Measurements from ENCODE around the gene RNF126.

Gene RNF126

DNA sequence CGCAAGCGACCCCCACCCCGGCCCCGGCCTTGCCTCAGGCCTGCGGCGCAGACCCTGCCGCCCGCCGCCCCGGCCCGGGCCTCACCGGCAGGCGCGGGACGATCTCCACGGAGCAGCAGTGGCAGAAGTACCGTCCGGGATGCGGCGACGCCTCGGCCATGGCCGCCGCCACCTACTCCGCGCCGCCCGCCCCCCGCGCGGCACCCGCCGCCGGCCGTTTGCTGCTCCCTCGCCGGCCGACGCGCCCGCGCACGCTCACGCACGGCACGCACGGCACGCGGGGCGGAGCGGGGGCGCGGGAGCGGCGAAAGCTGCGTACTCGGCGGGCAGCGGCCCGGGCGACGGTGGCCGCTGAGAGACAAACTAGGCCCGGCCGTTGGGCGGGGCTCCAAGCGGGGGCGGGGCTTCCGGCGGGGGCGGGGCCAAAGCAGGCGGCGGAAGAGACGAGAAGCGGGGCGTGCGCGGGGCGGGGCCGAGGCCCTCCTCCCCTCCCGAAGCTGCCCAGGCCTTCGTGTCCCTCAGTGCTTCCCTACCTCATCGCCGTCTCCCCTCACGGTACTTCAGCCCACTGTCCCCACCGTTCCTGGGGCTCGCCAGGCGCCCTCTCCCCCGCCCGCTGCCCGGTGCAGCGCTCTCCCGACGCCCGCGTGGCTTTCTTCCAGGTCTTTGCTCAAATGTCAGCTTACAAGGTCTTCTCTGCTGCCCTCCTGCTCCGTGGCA lies at the start of gene RNF126:
RNF126 (minus strand) TSS at position 253 of the 720 bp plus-strand sequence; CDS start at position 160, 93 bp downstream.
- TF ChIP-seq, protein P1, sequence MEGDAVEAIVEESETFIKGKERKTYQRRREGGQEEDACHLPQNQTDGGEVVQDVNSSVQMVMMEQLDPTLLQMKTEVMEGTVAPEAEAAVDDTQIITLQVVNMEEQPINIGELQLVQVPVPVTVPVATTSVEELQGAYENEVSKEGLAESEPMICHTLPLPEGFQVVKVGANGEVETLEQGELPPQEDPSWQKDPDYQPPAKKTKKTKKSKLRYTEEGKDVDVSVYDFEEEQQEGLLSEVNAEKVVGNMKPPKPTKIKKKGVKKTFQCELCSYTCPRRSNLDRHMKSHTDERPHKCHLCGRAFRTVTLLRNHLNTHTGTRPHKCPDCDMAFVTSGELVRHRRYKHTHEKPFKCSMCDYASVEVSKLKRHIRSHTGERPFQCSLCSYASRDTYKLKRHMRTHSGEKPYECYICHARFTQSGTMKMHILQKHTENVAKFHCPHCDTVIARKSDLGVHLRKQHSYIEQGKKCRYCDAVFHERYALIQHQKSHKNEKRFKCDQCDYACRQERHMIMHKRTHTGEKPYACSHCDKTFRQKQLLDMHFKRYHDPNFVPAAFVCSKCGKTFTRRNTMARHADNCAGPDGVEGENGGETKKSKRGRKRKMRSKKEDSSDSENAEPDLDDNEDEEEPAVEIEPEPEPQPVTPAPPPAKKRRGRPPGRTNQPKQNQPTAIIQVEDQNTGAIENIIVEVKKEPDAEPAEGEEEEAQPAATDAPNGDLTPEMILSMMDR (IDR thresholded peaks at IDR 0.05; ENCODE audit: extremely low read depth, missing control alignments): no peak
- peak; percentile 99 for DNase-seq (ENCODE audit: low spot score)

DNA sequence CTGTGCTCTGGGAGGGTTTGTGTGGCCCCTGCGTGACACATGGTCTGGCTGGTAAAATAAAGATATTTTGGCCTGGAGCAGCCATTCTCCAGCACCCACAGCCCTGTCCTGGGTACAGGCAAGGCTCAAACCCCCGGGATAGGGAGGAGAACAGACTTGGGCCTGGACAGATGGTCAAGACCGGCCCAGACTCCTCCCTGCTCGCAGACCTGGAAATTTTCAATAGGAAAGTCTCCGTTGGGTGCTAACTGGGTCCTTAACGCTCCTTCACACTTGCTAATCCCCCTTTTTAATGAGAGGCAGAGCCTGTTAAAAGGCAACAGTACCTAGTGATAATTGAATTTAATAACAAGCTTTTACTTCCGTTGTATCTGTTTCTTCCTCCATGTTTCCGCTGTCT lies 48.2 kb upstream of the RNF126 start:
- no peak for DNase-seq (ENCODE audit: low spot score)
- TF ChIP-seq, protein P1 (IDR thresholded peaks at IDR 0.05; ENCODE audit: extremely low read depth, missing control alignments): no peak

DNA sequence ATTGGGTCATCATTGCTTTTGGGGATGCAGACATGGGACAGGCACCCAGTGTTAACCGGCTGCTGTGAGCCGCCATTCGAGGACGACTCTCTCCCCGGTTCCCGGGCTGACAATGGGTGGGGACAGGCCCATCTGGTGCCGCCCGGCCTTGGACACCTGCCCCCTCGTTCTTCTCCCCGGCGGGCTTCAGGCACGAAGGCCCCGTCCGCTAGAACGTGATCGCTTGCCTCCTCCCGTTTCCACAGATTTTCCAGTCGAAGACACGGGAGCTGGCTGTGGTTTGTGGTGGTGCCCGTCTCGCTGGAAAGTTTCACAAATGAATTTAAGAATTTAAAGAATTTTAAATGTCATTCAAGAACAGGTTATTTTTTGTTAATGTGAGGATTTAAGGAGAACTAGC lies 47.8 kb upstream of the RNF126 start:
- no peak for DNase-seq (ENCODE audit: low spot score)
- TF ChIP-seq, protein P1 (IDR thresholded peaks at IDR 0.05; ENCODE audit: extremely low read depth, missing control alignments): no peak

DNA sequence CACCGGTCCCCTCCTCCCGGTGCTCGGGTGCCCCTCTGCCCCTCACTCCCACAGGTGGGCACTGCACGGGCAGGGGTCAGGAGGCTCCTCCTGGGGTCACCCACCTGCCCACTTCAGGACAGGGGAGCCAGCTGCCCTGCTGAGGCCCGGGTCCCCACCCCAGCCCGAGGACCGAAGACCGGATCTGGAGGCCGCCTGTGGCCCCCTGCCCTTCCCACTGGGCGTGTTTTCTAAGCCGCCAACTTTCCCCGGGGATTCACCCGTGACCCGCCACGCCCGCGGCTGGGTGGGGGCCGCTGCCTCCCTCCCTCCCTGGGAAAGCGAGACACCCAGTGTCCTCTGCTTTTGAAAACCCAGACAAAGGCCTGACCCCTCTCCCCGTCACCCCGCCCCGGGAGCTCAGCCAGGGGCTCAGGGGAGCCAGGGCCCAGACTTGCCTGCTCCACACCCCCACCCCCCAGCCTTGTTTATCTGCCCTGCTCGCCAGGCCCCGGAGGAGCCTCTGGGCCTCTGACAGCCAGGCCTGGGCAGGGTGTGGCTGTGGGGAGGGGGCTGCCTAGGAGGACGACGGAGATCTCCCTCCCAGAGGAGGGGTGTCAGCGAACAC lies 47.1 kb upstream of the RNF126 start:
- no peak for DNase-seq (ENCODE audit: low spot score)
- TF ChIP-seq, protein P1 (IDR thresholded peaks at IDR 0.05; ENCODE audit: extremely low read depth, missing control alignments): no peak

DNA sequence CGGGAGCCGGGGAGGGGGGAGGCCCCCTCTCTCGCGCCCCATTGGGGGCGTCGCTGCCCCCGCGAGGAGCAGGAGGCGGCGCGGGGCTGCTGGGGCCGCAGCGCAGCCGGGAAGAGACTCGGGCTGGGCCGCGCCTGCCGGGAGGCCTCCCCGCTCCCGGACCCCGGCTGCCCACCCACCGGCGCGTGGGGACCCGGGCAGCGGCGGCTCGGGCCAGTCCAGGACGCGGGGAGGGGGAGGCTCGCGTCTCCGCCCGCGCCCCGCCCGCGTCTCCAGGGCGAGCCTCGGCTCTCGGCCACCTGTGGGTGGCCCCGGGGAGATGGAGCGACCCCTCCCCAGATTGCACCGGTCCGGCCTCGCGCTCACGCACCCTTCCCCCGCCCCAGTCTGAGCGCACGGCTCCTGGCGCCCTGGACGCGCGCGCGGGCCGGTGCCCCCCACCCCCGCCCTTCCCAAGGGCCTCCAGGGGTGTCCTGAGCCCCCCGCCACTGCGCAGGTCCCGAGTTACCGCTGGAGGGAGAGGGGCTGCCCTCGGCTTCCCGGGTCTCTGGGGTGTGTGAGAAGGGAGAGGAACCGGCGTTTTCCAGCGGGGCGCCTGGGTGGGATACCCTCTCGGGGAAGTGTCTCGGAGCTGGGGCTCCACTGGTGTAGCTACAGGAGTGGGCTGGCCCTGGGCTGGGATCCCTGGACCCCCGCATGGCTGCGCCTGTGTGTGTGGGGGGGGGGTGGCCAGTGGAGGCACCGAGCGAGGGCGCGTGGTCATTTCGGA lies 46.4 kb upstream of the RNF126 start:
- DNase-seq (ENCODE audit: low spot score): no peak
- TF ChIP-seq, protein P1 (IDR thresholded peaks at IDR 0.05; ENCODE audit: extremely low read depth, missing control alignments): no peak

DNA sequence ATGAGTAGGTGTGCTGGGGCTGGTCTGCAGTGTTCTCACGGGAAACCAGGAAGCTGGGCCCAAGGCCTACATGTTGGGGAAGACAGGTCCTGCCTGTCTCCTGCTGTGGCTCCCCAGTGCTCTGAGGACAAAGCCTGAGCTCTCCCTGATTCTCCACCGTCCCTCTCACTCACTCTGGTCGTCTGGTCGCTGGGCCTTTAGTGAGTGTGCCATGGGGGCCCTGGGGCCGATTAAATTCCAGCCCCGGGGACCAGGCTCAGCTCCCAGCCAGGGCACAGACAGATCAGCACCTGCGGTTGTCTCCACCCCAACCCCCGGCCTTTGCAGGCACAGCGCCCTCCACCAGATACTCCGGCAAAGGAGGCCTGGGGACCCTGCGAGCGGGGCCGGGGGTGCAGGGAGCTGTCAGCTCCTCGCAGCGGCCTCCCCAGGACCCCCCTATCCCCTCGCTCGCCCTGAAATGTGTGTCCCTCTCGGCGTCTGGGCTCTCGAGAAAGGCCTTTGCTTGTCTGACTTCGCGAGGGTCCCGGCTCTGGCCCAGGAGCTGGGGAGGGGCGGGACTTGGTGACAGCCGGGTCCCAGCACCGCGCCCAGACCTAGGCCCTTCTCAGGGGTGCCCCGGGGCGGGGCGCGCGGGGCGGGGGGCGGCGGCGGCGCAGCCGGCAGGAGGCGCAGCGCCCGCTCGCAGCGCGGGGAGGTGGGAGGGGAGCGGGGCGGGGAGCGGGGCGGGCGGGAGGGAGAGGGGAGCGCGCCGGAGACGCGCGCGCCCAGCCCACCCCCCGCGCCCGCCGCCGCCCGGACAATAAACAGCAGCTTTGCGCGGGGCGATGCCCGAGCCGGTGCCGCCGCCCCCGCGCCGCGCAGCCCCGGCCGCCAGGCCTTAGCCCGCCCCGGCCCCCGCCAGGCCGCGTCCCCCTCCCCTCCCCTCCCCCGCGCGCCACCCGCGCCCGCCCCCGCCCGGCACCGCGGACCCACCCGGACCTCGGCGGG lies 45.4 kb upstream of the RNF126 start, which contains the start of gene PALM:
PALM (plus strand) TSS at position 782 of the 990 bp plus-strand sequence. CDS start 212 bp downstream, outside the sequence.
- TF ChIP-seq, protein P1 (IDR thresholded peaks at IDR 0.05; ENCODE audit: extremely low read depth, missing control alignments): no peak
- no peak for DNase-seq (ENCODE audit: low spot score)

Data from GM20000 (cell line).